Stimulated activated CD8-positive, alpha-beta memory T cell treated with anti-CD3 and anti-CD28 coated beads, Interleukin-4, amount 100 ng/mL, for 48 hours (primary cell): ENCODE data around the gene PLXNB1.
A peak's percentile ranks its signal among the peaks of the same experiment; 100 is the strongest.

Experiments
- DNase-seq: peaks from one replicate; pipeline ENCODE4 v3.0.0-alpha.2; 2020

The PLXNB1 gene

DNA sequence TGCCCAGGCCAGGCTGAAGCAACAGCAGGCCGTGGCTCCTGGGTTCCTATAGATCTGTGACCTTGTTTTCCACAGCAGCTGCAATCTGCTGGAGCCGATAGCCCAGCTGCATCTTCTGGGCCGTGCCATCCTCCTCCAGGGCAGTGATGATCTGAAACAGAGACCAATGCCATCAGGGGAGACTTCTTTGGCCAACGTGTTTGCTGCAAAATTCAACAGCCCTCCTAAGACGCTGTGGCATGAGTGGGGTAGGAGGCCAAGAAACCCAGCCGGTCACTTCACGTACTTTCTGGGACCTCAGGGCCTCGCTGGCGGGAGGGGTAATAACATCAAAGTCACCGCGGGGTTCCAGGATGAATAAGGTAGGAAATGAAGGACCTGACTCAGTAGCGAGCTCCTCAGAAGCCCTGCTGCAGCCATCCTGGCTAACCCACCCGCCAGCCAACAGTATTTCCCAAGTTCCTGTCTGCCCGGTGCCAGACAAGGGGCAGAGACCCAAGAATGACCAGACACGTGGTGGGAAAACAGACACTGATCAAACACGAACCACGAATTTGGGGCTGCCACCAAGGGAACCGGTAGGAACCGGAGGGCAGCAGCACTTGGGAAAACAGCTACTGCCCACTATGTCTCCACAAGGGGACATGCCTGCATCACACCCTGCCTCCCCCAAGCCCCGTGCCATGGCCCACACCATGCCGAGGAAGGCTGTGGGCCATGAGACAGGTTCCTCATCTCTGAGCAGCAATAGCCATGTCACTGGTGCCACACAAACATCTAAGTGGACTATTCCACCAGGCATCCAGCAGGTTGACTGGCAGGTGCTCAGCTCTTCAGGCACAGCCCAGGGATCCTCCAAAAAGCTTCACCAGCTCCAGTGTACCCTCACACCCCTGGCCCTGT, 25.2 kb downstream of the PLXNB1 start:
- peak; percentile 8 for DNase-seq

DNA sequence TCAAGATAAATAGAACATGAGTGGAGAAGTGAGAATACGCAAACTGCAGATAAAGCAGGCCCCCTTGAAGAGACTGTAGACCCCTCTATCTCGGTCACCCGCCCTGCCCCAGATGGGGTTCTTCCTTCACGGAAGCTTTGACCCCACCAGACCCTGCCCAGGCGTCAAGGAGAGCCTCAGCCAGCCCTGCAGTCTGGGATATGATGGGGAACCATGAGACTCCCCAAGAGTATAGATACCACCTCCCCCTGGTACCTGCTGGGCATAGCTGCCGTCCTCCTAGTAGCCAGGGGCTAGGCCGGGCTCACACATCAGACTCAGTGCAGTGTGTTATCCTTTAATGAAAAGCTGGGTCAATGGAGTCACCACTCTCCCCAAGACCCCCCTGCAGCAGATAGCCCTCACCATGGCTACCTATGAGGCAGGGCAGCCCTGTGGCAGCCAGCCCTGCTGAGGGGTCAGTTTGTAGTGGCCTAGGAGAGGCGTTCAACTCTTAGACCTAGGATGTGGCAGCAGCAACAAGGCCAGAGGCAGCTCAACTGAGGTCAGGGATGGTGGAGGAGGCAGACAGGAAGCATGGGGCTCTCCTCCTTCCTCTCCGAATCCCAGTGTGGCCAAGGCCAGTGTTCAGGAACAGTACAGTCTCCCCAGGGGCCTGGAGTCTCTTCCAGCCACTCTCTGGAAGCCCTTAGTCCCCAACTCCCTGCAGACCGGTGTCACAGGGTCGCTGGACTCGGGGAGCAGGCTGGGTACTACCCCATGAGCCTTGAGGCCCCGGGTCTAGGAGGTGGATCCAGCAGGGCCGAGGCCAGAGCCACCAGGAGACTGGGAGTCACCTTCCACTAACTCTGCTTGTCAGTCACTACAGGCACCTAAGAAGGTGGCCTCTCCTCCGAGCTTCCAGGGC, 26.1 kb downstream of the PLXNB1 start:
- DNase-seq: peak; percentile 18

DNA sequence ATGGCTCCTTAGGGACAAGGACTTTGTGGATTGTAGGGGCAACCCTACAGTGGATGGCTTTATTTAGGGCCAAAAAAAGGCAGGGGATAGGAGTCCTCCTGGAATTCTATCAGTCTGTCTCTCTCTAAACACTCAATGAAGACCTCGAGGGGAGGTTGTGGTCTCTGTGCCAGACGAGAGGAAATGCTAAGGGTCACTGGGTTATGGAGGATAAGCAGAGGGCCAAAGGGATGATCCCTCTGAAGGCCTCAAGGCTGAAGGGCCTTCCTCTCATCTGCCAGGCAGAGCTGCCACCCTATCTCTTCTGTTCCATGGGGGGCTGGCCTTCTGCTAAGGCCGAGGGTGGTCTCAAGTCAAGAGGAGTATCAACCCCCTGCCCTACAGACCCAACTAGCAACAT, 27.0 kb downstream of the PLXNB1 start:
- peak; percentile 10 for DNase-seq

DNA sequence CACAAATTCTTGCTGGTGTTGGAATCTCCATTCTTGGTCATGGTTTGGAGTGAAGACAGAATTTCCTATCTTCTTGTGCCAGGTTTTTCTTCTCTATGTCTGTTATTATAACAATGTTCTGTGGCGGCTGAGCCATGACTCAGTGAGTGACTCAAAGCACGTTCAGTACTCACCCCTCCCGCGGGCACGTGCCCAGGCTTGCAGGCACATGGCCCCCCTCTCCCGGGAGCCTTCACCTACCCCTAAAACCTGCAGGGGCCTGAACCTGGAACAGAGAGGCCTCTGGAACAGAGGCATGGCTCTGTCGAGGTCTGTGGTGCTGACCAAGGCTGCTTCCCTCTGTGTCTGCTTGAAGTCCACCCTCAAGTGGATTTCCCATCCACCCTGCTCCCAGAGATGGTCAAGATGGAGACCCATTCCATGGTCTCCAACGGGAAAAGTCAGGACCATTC, 27.6 kb downstream of the PLXNB1 start:
- peak; percentile 19 for DNase-seq

DNA sequence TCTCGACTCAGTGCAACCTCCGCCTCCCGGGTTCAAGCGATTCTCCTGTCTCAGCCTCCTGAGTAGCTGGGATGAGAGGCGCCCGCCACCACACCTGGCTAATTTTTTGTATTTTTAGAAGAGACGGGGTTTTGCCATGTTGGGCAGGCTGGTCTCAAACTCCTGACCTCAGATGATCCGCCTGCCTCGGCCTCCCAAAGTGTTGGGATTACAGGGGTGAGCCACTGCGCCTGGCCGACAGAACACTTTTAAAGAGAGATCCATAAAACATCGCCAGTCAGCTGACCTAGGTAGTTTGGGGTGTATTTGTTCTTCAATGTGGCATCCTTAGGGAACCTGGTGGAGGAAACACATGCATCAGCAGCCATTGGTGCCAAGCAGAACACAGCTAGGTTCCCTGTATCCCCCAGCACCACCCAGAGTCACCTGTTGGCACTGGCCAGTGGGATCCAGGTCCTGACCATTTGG, 28.4 kb downstream of the PLXNB1 start:
- peak; percentile 23 for DNase-seq

DNA sequence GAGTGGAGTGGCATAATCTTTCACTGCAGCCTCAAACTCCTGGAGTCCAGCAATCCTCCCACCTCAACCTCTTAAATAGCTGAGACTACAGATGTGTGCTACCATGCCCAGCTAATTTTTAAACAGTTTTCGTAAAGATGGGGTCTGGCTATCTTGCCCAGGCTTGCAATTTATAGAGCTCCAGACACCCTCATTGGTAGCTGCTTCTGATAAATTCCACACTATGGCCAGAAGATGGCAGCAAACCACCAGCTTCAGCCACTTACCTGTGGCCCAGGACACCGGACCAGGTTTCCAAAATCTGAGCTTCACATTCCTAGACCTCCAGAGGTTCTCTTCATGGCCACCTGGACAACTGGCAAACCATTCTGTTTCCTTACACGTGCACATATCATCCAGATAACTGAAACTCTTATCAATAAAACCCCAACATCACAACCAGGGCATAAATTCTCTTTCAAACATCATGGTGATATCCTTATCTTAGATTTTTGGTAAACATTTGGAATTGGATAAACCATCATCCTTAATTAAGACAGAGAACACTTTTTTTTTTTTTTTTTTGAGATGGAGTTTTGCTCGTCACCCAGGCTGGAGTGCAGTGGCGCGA, 29.0 kb downstream of the PLXNB1 start:
- peak; percentile 66 for DNase-seq

DNA sequence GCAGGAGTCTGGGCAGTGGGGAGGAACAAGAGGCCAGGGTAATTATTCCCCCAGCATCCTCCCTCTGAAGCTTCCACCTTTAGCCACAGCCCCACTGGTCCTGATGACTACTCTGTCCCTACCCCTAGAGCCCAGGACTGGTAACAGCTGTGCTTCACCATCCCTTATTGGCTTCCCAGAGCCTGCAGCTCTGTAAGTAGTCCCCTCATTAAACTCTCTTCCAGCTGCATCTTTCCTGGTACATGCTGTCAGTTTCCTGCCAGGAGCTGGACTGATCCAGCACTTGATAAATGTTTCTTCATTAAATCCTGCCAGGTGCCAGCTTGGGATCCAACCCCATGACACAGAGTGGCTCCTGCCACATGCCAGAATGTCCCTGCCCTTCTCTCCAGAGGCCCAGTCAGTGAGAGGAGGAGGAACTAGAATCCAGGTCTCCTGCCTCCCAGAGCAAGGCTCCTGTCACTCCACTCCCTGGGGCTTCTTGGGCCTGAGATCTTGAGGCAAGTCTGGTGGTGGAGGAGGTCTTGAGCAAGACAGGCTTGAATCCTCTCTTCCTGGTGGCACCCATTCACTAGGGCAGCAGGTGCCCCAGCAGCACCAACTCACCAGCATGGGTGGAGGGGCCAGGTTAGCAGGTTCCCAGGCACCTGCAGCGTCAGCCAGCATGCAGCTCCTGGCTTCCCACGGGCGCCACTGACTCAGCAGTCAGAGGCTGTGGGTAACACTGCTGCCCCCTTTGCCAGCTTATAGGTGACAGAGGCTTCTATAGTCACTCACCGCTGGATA, 30.3 kb downstream of the PLXNB1 start:
- no peak for DNase-seq

DNA sequence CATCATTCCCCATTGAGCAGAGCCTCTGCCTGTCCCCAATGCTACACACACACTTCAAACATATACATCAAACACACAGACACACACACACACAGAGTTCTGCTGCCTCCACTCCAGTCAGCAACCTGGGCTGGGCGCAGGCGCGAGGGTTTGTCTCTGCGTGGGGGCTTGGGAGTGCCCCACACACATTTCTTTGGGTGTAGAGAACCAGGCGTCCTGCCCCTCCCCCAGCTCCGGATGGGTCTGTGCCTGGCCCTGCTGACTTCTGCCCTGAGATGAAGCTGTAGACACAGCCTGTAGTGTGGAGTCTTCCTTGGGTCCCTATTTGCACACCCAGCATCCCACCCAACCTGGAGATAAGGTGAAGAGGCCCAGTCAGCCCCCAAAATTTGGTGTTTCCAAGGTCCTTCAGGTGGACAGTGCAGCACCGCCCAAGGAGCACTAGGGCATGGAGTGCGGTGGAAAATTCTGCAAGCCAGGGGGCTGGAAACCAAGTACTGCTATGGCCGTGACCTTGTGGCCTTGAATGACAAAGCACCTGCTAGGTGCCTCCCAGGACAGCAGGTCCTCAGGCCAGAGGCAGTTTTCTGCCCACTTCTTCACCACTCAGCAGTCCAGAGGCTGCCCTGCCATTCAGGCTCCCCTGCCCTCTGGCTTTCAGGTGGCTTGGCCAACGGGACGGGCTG, 31.0 kb downstream of the PLXNB1 start:
- no peak for DNase-seq

DNA sequence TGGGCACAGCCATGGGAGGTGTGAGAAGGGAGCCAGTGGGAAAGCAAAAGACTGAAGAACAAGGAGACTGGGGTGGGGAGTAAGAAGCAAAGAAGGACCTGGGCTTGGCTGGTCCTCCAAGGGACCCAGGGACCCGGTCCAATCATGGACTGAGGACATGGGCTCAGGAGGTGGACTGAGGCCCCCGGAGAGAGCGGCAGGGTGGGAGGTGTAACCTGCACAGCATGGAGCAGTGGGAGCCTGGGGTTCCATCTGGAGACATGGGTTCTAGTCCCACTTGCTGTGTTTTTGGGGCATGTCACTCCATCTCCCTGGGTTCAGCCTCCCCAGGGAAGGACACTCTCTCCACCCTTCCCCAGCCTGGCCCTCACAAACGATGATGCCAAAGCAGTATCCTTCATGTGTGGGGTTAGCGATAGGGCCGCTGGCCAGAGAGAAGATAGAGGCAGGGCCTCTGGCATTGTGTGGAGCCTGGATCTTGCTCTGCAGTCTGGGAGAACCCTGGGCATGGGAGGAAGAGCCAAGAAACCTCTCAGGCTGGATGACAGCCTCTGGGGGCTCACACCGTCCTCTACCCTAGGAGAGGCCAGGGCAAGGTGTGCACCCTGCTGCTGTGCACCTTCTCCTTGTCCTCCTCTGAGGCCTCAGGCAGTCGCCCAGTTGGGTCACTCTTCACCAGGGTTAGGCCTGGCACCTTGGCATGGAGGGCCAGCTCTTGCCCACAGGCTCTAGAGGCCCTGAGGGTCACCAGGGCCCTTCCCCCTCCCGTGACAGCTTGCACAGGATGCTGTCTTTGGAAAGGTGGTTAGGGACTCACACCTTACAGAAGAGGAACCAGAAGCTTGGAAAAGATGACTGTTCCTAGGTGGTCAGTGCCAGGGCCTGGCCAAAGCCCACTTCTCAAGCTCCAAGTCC, 31.9 kb downstream of the PLXNB1 start:
- DNase-seq: no peak

DNA sequence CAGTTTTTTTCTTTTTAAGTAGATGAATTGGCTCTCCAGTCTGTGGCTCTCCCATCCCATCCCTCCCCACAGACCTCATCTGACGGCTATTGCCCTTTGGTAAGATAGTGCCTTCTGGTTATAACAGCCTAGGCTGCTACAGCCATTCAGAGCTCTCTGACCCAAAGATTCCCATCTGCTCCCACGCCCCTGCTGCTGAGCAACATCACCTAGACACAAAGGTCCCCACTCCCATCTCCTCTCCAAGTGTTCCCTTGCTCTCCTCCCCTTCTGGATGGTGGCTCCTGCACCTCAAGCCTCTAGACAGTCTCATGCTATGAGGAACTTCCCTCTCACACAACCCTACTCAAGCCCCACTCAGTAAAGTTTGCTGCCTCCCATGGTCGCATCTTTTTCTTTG, 34.2 kb downstream of the PLXNB1 start:
- no peak for DNase-seq

DNA sequence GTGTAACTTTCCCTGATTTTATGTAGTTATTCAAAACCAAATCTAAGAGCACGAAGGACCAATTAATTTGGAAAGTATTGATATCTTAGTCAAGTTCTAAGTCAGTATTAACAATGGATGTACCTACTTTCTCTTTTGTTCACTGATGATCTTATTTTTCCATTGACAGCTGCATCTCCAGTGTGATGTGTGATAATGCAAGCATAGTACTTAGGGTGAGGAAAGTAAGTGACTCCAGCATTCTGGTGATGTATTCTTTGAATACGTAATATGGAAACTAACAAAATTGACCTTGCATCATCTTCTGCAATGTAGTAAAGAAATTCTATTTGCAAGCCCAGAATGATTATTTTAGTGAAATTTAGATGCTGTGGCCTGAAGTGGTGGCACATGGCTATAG, 35.5 kb downstream of the PLXNB1 start:
- no peak for DNase-seq

DNA sequence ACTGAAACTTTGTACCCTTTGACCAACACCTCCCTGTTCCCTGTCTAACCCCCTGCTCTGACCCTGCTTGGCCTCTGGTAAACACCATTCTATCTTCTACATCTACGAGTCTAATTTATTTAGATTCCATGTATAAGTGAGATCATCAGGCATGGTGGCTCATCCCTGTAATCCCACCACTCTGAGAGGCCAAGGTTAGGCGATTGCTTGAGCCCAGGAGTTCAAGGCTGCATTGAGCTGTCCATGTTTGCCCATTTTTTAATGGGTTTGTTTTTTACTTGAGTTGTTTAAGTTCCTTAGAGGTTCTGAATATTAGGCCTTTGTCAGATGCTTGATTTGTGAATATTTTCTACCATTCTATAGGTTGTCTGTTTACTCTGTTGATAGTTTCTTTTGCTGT, 40.9 kb downstream of the PLXNB1 start:
- no peak for DNase-seq

DNA sequence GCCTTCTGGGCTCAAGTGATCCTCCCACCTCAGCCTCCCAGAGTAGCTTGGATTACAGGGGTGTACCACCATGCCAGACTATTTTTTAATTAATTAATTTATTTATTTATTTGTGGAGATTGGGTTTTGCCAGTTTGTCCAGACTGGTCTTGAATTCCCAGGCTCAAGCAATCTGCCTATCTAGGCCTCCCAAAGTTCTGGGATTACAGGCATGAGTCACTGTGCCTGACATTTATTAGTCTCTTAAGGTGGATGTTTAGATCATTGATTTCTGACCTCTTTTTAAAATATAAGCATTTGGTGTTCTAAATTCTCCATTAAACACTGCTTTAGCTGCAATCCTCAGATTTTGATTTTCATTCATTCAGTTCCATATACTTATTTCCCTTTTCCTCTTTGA, 42.3 kb downstream of the PLXNB1 start:
- DNase-seq: no peak

DNA sequence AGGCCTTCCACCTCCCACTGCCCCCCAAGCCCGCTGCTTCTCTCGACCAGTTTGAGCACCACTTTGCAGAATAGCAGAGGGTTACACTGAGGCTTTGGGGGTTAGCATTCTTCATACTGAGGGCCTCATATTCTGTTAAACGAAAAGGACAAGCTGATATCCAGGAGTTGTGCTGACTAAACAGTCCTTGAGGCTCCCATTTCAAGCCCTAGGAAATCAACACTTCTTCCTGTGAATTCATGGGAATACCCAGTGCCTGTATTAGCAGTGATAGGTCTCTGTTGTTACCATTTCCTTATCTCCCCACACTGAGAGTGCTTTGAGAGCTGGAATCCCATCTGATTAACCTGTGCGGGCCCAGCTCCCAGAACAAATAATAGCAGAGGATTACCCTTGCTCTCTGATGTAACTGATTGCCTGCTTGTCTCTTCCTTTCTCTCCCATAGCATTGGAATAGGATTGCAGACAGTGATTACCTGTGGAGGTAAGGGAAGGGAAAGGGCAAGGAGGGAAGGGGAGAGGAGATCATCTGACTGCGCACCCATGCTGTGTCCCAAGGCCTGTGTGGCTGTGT, 56.9 kb downstream of the PLXNB1 start:
- no peak for DNase-seq

DNA sequence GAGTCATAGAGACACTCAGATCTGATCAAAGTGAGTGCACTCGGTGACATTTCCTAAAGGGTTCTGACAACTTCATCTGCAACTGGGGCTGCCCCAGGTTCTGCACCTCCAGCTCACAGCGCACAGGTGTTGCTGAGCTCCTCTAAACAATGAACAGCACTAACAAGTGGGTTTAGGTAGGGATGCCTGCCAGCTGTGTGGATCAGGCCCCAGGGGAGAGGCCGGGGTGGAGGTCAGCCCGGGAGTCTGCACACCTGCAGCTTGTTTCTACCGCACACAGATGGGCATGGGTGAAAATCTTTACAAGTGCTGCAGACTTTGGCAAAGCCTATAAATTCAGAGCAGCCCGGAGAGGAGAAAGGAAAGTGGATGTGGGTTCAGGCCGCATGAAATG, 57.5 kb downstream of the PLXNB1 start:
- no peak for DNase-seq

DNA sequence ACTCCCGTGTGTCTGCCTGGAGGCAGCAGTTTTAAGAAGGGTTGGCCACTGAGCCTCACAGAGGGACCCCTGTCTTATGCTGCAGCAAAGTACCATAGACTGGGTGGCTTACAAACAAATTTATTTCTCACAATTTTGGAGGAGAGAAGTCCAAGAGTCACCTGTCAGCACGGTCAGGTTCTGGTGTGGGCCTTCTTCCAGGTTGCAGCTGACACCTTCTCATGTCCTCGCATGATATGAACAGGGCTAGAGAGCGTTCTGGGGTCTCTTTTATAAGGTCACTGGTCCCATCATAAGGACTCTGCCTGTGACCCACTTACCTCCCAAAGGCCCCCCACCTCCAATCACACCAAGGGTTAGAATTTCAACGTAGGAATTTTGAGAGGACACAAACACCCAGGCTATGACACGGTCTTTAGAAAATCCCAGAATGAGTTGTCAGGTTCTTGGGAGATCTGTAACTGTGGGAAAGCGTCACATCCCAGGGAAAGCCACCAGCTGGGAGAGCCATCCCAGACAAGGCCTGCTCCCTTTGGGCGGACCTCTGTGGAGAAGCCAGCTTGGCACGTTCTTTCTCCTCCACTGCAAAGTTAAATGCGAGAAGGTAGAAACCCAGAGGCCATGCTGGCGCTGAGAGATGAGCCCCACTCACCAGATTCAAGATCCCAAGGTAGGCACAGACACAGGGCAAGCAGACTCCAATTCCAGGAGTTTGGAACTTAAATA, 58.1 kb downstream of the PLXNB1 start, which contains the start of gene FBXW12:
Gene FBXW12 (plus strand): TSS at position 569 of the 726 bp plus-strand sequence. CDS start 549 bp downstream, outside the sequence.
- DNase-seq: no peak

DNA sequence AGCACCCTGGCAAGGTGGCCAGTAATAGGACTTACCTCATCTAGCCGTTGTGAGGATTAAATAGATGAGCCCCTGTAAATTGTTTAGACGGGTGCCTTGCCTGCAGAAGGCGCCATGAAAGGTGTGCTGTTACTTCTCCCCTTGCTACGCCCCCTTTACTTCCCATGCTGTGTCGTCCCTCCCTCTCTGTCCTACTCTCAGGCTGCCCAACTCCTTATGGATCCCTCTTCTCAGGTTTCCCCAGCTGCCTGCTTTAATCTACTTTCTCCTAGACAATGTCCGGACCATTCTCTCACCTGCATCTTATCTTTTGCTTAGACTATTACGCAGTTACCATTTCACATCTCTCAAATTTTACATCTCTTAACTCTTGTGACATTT, 59.6 kb downstream of the PLXNB1 start:
- no peak for DNase-seq

DNA sequence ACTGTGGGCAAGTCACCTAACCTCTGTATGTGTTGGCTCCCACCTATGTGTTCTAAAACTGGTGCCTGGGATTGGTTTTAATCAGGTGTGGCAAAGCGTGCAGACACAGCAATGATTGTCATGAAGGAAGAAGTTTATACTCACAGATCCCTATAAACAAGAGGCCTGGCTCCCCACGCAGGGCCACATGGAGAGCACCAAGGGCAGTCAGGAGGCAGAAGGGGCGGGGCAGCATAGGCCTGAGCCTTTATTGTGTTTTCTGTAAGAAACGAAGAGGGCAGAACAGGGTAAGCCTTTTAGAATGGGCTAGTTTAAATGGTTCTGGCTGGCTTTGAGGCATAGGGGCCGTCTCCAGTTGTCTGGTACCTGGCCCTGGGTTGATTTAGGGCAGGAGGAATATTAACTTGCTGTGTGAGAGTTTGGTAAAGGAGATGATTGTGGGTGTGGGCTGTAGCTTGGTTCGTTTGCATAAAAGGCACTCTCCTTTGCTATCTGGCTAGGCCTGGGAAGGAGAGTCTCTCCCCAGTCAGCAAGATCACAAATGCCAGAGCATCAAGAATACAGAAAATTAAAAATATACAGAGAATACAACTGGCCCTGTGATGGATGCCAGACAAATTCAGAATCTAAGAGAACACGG, 60.1 kb downstream of the PLXNB1 start:
- no peak for DNase-seq

DNA sequence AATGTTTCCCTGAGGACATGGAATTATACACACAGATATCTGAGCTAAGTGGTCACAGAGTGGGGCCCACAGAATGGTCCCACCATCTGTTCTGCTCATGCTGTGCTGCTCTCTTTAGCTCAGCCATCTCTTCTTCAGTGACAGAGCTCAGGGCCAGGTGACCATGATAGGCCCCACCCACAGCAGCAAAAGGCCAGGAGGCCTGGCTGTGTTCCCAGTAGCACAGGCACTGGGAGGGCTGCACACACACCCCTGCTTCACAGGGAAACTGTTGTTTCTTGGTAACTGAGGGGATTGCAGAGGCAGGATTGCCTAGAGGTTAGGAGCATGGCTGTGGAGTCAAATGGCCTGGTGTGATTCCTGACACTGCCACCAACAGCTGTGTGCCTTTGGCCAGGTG, 62.7 kb downstream of the PLXNB1 start:
- DNase-seq: no peak
